HG03520 (cell line): Measurements from ENCODE around the gene RUNDC3A.

Experiments used
- ATAC-seq: cut with Tn5 transposase; IDR thresholded peaks from one replicate; pipeline ENCODE4 v1.9.1; 2021; ENCODE audit warnings: mild to moderate bottlenecking, moderate library complexity; ENCODE audit not compliant: unreplicated experiment

Gene RUNDC3A

GRCh38 chr17:44308320-44308818 is at the start of gene RUNDC3A:
Gene RUNDC3A (plus strand): TSS chr17:44308601. CDS start chr17:44308833, 232 bp downstream.
- ATAC-seq: no peak

DNA sequence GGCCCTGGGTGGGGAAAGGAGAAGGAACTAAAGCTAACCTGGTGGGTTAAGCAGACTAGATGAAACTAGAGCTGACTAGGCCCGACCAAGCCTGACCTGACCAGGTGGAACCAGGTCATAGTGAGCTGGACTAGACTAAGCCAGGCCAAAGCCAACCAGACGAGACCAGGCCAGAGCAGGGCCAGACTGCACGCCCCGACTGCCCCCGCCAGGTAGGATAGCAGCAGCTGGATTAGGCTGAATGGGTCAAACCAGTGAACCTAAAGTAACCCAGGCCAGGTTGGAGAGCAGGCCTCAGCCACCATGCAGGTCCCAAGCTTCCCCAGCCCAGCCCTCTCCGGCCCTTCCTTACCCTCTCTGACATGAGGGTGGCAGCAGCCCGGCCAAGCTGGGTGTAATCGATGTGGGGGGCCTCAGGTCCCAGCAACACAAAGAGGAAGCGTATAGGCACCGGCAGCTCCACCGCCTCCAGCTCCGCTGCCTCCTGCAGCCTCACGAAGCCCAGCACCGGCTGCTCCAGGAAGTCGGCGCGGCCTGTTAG is 49.5 kb upstream of the RUNDC3A start:
- ATAC-seq: no peak

DNA sequence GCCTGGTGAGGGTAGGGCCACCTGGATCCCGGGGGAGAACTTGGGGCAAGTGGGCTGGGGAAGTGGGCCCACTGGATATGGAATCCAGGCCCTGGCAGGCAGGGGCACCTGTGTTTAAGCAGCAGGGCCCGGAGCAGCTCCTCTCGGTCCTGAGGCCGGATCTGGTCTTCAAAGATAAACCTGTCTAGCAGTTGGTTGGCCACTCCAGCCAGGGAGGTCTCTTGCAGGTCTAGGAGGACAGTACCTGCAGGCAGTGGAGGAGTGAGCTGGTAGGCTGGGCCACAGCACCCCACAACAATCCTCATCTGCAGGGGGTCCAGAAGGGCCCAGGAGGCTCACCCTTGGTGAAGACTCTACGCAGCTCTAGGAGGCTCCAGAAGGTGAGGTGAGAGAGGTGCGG is 48.1 kb upstream of the RUNDC3A start:
- ATAC-seq: no peak

GRCh38 chr17:44262654-44263225 is 45.7 kb upstream of the RUNDC3A start:
- ATAC-seq: no peak

DNA sequence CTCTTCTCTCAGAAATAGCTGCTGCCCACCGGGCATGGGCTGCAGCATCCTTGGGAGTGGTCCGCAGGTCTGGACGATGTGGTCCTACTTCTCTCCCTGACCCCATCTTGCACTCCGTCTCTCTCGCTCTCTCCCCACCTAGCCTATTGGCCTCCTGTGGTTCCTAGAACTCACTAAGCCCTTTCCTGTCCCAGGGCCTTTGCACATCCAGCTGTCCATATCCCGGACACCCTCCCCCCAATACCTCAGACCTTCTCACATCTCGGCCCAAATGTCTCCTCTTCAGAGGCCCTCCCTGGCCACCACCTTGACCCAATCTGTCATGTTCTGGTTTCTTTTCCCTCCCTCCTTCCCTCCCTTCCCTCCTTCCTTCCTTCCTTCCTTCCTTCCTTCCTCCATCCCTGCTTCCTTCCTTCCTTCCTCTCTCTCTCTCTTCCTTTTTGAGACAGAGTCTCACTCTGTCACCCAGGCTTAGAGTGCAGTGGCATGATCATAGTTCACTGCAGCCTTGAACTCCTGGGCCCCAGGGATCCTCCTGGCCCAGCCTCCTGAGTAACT is 45.0 kb upstream of the RUNDC3A start:
- no peak for ATAC-seq

GRCh38 chr17:44266402-44267164 is 41.8 kb upstream of the RUNDC3A start:
- no peak for ATAC-seq

DNA sequence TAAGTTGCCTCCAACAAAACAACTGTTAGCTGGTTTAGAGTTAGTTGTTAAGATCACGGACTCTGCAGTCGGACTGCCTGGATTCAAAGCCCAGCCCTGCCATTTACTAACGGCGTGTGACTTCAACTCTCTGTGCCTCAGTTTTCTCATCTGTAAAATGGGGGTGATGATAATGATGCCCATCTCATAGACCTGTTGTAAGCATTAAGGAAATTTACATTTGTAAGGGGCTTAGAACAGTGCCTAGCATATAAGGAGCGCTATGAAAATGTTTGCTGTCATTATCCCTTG is 41.3 kb upstream of the RUNDC3A start:
- ATAC-seq: no peak

DNA sequence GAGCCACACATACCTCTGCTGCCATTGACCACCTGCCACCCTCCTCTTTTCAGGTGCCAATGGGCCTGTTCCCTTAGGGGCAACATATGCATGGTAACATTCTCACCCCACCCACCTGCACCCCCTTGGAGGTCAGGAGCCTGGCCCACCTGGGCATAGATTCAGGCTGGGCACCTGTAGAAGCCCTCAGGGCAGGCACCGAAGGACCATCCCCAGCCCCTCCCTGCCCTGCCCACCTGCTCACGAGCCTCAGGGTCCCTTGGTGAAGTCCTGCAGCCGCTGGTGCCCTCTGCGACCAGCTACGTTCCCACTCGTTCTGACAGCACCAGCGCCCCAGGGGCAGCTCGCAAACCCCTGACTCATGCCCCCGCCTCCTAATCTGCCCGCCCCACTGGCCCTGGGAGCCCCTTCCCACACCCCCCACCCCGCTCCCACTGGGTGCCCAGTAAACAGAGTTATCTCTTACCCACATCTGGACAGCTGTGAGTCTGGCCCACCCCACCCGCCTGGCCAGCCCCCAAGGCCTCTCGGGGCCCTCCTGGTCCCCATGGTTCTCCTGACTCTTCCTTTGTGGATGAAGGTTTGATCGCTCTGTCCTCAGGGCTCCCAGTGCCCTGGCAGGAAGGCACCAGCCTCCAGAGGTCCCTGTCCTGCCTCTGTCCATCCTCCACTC is 40.4 kb upstream of the RUNDC3A start, which contains the start of gene SLC4A1:
TSS of gene SLC4A1 (minus strand) at position 318 of the 673 bp plus-strand sequence. CDS start 5,269 bp downstream, outside the sequence.
- ATAC-seq: no peak

- no peak for ATAC-seq
Measured at GRCh38 chr17:44268709-44269534, 39.5 kb upstream of the RUNDC3A start.

DNA sequence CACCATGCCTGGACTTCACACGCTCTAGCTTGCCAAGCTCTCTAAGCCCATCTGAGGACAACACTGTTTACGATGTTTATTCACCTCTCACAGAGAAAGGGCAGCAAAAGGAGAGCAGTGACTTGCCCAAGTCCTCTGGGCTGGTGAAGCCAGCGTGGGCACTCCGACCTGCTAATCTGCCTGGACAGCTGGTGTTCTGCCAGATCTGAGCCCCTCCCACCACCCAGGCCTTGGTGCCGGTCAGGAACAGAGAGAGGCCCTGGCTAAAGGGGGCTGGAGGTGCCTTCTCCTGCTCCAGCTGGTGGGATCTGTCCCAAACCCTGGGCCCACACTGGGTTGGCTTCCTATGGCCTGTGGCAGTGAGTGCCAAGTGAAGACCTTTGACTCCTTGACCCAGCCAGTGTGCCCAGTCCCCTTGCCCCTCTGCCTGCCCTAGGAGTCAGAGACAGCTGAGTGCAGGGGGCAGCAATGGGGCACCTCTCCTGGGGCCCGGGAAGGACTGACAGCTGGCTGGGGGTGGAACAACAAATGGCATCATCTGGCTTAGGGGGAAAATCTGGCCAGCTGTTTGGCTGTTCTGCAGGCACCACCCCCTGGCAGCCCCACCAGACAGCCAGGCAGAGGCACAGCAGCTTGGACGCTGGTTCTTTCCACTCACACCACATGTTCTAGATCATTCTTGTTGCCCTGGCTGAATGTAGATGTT is 38.7 kb upstream of the RUNDC3A start:
- no peak for ATAC-seq

DNA sequence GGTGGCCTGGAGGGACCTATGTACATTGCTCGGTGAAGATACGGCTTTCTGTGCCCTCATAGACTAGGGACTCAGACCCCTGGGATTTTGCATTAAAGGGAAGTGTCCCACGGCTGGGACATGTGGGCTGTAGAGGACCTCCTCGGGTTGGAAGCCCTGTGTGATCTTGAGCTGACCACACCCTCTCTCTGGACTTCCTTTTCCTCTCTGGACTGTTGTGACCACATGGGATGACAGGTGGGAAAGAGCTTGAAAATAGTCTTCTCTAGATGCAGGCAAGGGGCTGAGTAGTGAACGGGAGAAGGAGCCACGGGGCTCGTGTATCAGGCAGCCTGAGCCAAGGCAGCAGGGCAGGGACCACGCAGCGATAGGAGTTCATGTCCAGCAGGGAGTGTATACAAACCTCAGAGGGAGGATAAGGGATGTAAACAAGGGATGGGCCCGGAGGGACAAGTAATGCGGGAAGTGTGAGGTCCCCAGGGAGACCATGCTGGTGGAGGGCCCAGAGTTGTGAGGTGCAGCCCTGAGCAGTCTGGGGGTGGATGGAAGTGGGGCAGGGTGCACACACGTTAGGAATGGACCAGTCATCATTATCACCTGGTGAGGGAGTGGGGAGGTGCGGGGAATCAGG is 36.0 kb upstream of the RUNDC3A start:
- no peak for ATAC-seq

GRCh38 chr17:44272954-44273353 is 35.4 kb upstream of the RUNDC3A start:
- no peak for ATAC-seq

- no peak for ATAC-seq
Measured at GRCh38 chr17:44273607-44274006, 34.8 kb upstream of the RUNDC3A start.

DNA sequence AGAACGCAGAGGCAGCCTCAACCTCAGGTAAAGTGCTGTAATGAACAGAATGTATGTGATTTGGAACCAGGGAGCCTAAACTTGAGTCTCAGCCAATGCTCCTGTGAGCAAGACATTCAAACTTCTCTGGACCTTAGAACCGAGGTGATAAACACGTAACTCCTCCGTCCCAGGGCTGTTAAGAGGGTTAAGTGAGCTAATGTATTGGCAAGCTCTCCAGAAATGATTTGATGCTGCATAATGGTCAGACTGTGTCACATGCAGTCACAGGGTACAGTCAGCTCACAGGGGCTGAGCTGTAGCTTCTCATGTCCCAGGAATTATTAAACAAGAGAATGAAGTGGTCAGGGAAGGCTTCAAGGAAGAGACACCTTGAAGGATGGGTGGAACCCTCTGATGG is 30.4 kb upstream of the RUNDC3A start:
- ATAC-seq: no peak

DNA sequence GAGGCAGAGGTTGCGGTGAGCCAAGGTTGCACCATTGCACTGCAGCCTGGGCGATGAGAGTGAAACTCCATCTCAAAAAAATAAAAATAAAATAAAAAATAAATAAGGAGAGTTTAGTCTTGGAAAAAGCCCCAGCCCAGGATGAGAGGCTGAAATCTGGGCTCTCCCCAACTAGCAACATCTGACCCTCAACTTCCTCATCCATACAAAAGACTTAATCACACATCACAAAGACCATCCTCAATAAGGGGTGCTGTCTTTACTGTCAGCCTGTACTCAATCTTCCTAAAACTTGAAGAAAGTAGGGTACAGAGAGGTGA is 29.1 kb upstream of the RUNDC3A start:
- ATAC-seq: no peak

- ATAC-seq: peak; percentile 73
Measured at GRCh38 chr17:44279666-44280391, 28.6 kb upstream of the RUNDC3A start.

GRCh38 chr17:44280392-44280937 is 27.9 kb upstream of the RUNDC3A start:
- ATAC-seq: no peak

- no peak for ATAC-seq
Measured at GRCh38 chr17:44281570-44281969, 26.8 kb upstream of the RUNDC3A start.

- no peak for ATAC-seq
Measured at GRCh38 chr17:44282264-44282663, 26.1 kb upstream of the RUNDC3A start.
